Fibroblast of pulmonary artery (primary cell): ENCODE data around the gene PCDHGB1.
"Not testable (repeated sequence)": the region's sequence is repeated elsewhere in the genome, so short reads cannot be mapped to it uniquely, and the experiment has no call there.

Experiments used
- DNase-seq: peaks from one replicate; pipeline ENCODE4 v3.0.0-alpha.2; 2010; ENCODE audit warnings: low read depth
- H3K4me3 ChIP-seq: replicated peaks from 2 replicates; pipeline ENCODE4 v1.5.1; 2011; ENCODE audit warnings: low read depth, mild to moderate bottlenecking, control low read depth, low read length, moderate library complexity
- TF ChIP-seq, protein P1 (sequence below): IDR thresholded peaks from 2 replicates; pipeline ENCODE4 v1.5.1; 2011; ENCODE audit warnings: mild to moderate bottlenecking, control low read depth, low read length, inconsistent platforms; ENCODE audit errors: missing control alignments

Gene PCDHGB1

DNA sequence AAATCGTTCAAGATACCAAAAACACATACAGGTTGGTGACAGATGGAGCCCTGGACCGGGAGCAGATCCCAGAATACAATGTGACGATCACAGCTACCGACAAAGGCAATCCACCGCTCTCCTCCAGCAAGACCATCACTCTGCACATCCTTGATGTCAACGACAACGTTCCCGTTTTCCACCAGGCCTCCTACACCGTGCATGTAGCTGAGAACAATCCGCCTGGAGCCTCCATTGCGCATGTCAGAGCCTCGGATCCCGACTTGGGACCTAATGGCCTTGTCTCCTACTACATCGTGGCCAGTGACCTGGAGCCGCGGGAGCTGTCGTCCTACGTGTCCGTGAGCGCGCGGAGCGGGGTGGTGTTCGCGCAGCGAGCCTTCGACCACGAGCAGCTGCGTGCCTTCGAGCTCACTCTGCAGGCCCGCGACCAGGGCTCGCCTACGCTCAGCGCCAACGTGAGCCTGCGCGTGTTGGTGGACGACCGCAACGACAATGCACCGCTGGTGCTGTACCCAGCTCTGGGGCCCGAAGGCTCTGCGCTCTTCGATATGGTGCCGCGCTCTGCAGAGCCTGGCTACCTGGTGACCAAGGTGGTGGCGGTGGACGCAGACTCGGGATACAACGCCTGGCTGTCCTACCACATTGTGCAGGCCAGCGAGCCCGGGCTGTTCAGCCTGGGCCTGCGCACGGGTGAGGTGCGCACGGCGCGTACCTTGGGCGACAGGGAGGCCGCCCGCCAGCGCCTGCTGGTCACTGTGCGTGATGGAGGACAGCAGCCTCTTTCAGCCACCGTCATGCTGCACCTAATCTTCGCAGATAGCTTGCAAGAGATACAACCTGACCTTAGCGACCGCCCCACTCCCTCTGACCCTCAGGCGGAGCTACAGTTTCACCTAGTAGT lies 21.9 kb downstream of the PCDHGB1 start:
- H3K4me3 ChIP-seq = no peak overlapping the region
- TF ChIP-seq, protein P1, sequence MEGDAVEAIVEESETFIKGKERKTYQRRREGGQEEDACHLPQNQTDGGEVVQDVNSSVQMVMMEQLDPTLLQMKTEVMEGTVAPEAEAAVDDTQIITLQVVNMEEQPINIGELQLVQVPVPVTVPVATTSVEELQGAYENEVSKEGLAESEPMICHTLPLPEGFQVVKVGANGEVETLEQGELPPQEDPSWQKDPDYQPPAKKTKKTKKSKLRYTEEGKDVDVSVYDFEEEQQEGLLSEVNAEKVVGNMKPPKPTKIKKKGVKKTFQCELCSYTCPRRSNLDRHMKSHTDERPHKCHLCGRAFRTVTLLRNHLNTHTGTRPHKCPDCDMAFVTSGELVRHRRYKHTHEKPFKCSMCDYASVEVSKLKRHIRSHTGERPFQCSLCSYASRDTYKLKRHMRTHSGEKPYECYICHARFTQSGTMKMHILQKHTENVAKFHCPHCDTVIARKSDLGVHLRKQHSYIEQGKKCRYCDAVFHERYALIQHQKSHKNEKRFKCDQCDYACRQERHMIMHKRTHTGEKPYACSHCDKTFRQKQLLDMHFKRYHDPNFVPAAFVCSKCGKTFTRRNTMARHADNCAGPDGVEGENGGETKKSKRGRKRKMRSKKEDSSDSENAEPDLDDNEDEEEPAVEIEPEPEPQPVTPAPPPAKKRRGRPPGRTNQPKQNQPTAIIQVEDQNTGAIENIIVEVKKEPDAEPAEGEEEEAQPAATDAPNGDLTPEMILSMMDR = no peak
- DNase-seq = no peak

DNA sequence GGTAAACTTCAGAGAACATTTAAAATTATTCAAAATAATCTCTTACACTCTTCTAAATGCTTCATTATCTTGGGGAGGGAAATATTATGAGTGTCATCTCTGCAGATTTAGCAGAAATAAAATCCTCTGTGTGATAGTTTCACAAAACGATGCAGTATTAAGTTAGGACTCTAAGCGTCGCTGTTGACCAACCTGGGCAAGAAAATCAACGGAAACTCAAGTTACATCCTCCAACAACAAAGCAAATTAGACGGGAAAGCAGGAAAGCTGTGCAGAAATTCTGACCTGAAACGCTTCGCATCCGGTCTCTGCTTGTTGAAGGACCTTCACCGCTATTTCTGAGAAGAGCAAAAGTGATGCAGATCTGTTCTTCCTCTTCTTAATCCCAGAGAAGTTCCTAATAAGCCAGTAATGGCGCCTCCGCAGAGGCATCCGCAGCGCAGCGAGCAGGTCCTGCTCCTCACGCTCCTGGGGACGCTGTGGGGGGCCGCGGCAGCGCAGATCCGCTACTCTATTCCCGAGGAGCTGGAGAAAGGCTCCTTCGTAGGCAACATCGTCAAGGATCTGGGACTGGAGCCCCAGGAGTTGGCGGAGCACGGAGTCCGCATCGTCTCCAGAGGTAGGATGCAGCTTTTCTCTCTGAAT lies 23.9 kb downstream of the PCDHGB1 start, which contains the start of gene PCDHGA6:
TSS of gene PCDHGA6 (plus strand) at position 219 of the 645 bp plus-strand sequence. CDS start at position 412, 193 bp downstream.
- H3K4me3 ChIP-seq = peak within 1 kb of the TSS; percentile 57
- TF ChIP-seq, protein P1 = peak; percentile 66
- DNase-seq = peak; percentile 73

DNA sequence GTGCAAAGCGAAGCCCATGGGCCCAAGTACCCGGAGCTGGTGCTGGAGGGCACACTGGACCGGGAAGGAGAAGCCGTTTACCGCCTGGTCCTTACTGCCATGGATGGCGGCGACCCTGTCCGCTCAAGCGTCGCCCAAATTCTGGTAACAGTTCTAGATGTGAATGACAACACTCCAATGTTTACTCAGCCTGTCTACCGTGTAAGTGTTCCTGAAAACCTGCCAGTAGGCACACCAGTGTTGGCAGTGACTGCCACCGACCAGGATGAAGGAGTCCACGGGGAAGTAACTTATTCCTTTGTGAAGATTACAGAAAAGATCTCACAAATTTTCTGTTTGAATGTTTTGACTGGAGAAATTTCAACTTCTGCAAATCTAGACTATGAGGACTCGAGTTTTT lies 24.7 kb downstream of the PCDHGB1 start:
- TF ChIP-seq, protein P1 = no peak
- H3K4me3 ChIP-seq = peak overlapping the region; percentile 57

DNA sequence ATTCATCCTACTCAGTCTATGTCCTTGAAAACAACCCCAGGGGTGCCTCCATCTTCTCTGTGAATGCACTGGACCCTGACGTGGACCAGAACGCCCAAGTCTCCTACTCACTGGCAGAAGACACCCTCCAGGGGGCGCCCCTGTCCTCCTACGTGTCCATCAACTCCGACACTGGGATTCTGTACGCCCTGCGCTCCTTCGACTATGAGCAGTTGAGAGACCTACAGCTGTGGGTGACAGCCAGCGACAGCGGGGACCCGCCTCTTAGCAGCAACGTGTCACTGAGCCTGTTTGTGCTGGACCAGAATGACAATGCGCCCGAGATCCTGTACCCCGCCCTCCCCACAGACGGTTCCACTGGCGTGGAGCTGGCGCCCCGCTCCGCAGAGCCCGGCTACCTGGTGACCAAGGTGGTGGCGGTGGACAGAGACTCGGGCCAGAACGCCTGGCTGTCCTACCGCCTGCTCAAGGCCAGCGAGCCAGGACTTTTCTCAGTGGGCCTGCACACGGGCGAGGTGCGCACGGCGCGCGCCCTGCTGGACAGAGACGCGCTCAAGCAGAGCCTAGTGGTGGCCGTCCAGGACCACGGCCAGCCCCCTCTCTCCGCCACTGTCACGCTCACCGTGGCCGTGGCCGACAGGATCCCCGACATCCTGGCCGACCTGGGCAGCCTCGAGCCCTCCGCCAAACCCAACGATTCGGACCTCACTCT lies 25.7 kb downstream of the PCDHGB1 start:
- not testable (repeated sequence) for DNase-seq, H3K4me3 ChIP-seq

More for the DNA sequence above, 24.7 kb downstream of the PCDHGB1 start:
- DNase-seq = no peak

DNA sequence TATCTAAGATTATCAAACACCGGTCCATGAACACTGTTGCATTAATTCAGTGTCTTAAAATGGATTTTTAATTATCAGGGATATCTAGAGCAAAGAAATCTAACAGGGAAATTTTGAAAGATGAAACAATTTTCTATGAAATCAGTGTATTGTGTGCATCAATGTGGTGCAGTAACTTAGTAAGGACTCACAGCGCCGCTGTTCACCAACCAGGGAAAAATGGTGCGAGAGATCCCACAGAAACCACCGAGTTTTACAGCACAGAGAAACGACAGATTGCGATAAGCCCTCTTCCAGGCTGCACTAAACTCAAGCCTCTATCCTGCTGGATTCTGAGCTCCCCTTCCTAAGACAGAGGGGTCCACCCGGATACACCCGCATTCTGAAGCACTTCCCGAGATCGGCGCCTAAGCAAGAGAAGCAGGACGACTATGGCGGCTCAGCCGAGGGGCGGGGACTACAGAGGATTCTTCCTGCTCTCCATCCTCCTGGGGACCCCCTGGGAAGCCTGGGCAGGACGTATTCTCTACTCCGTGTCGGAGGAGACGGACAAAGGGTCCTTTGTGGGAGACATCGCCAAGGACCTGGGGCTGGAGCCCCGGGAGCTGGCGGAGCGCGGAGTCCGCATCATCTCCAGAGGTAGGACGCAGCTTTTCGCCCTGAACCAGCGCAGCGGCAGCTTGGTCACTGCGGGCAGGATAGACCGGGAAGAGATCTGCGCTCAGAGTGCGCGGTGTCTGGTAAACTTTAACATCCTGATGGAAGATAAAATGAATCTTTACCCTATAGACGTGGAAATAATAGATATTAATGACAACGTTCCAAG lies 32.8 kb downstream of the PCDHGB1 start, which contains the start of gene PCDHGA7:
TSS of gene PCDHGA7 (plus strand) at position 274 of the 826 bp plus-strand sequence. CDS start at position 432, 158 bp downstream.
- peak; percentile 70 for DNase-seq
- TF ChIP-seq, protein P1 = peak; percentile 64
- H3K4me3 ChIP-seq = peak within 1 kb of the TSS; percentile 57

DNA sequence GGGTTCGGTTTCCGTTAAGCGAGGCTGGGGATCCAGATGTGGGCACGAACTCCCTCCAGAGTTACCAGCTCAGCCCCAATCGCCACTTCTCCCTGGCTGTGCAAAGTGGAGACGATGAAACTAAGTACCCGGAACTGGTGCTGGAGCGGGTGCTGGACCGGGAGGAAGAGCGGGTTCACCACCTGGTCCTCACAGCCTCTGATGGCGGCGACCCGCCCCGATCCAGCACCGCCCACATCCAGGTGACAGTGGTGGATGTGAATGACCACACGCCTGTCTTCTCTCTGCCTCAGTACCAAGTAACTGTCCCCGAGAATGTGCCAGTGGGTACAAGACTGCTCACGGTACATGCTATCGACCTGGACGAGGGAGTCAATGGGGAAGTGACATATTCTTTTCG lies 33.4 kb downstream of the PCDHGB1 start:
- peak overlapping the region; percentile 57 for H3K4me3 ChIP-seq
- DNase-seq = no peak
- TF ChIP-seq, protein P1 = no peak
